Effector memory CD4-positive, alpha-beta T cell (primary cell): ENCODE results near the gene LPCAT4.
"Not testable (repeated sequence)": the region's sequence is repeated elsewhere in the genome, so short reads cannot be mapped to it uniquely, and the experiment has no call there.

Source experiments
- DNase-seq, 3 donors: peaks; one replicate each; pipeline ENCODE4 v3.0.0-alpha.2; 2020
- H3K27ac ChIP-seq: 2 replicates; pipeline ENCODE4 v1.7.0; 2013; ENCODE audit warnings: mild to moderate bottlenecking, low read length, moderate library complexity; ENCODE audit not compliant: insufficient read depth, poor library complexity, severe bottlenecking
- H3K27me3 ChIP-seq: replicated peaks from 2 replicates; pipeline ENCODE4 v1.7.0; 2013; ENCODE audit warnings: mild to moderate bottlenecking, low read length; ENCODE audit not compliant: insufficient read depth, control insufficient read depth, poor library complexity, severe bottlenecking
- H3K36me3 ChIP-seq: 2 replicates; pipeline ENCODE4 v1.7.0; 2013; ENCODE audit warnings: mild to moderate bottlenecking, low read length, moderate library complexity; ENCODE audit not compliant: control insufficient read depth, insufficient read depth
- H3K4me1 ChIP-seq: 2 replicates; pipeline ENCODE4 v1.7.0; 2013; ENCODE audit warnings: low read length, mild to moderate bottlenecking; ENCODE audit not compliant: control insufficient read depth, insufficient read depth, poor library complexity, severe bottlenecking
- H3K4me3 ChIP-seq: 2 replicates; pipeline ENCODE4 v1.7.0; 2013; ENCODE audit warnings: low read length, low read depth, mild to moderate bottlenecking; ENCODE audit not compliant: insufficient read depth, poor library complexity, severe bottlenecking
- H3K9me3 ChIP-seq: 2 replicates; pipeline ENCODE4 v1.7.0; 2013; ENCODE audit warnings: mild to moderate bottlenecking, low read length, moderate library complexity; ENCODE audit not compliant: control insufficient read depth

The LPCAT4 gene

DNA sequence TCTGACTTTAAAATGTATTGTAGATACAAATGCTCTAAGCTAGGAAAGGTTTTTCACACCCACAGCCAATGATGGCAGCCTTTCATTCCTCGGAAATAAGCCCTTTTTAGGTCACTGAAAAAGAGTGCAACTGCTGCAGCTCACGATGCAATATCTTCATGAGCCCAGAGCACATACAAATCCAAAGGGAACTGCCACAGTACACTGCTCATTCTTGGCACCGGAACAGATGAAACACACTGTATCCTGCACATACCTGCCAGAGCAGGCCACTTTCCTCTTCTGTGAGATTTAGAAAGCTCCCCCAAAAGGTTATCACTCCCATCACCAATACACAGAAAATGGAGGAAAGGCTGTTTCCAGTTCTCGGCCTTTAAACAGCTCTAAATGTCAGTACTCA, 13.5 kb upstream of the LPCAT4 start:
- H3K4me1 ChIP-seq, H3K27ac ChIP-seq, H3K27me3 ChIP-seq, H3K9me3 ChIP-seq, H3K4me3 ChIP-seq, DNase-seq, H3K36me3 ChIP-seq: not testable (repeated sequence)

DNA sequence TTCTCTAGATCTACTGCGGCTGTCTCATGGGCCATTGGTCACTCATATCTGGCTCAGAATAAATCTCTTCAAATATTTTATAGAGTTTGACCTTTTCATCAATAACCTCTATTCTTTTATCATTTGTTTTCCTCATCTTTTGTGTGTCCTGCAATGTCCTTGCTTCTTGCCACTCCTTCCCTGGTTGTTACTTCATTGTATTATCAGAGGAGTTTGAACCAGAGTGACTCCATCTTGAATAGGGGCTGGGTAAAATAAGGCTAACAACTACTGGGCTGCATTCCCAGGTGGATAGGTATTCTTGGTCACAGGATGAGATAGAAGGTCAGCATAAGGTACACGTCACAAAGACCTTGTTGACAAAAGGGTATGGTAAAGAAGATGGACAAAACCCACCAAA, 9.9 kb upstream of the LPCAT4 start:
- Histone ChIP-seq H3K9me3 (no peaks in the 10 kb centered on the region), H3K36me3 (no peaks in the 10 kb centered on the region), H3K4me1 (no peaks in the 10 kb centered on the region), H3K4me3 (no peak overlapping the region), H3K27ac (no peak overlapping the region), H3K27me3 (no peaks in the 10 kb centered on the region)
- DNase-seq: no peak

DNA sequence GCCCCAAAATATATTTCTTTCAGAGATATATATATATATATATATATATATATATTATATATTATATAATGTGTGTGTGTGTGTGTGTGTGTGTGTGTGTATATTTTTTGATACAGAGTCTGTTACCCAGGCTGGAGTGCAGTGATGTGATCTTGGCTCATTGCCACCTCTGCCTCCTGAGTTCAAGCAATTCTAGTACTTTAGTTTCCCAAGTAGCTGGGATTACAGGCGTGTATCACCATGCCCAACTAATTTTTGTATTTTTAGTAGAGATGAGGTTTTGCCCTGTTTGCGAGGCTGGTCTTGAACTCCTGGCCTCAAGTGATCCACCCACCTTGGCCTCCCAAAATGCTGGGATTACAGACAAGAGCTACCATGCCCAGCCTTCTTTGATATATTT, 8.5 kb upstream of the LPCAT4 start:
- not testable (repeated sequence) for H3K4me3 ChIP-seq, DNase-seq, H3K27me3 ChIP-seq, H3K27ac ChIP-seq, H3K36me3 ChIP-seq, H3K4me1 ChIP-seq, H3K9me3 ChIP-seq

DNA sequence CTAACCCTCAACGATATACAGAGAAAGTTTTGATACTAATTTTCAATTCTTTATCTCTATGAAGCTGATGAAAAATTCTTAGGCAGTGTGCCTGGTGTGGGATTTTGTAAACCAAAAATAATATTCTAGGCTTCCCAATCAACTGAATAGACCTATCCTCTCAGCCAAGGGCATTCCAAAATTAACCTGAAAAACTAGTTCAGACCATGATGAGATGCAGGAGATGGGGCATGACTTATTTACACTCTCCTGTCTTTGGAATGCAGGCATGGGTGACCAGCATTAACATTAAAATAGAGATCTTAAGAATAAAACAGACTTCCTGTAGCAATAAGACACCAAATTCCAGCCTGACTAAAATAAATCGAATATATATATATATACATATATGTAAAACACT, 7.8 kb upstream of the LPCAT4 start:
- H3K4me1 ChIP-seq: no peaks in the 10 kb centered on the region
- no peaks in the 10 kb centered on the region for H3K36me3 ChIP-seq
- DNase-seq: no peak
- H3K27ac ChIP-seq: no peak overlapping the region
- no peaks in the 10 kb centered on the region for H3K9me3 ChIP-seq
- H3K27me3 ChIP-seq: no peaks in the 10 kb centered on the region
- no peak overlapping the region for H3K4me3 ChIP-seq

DNA sequence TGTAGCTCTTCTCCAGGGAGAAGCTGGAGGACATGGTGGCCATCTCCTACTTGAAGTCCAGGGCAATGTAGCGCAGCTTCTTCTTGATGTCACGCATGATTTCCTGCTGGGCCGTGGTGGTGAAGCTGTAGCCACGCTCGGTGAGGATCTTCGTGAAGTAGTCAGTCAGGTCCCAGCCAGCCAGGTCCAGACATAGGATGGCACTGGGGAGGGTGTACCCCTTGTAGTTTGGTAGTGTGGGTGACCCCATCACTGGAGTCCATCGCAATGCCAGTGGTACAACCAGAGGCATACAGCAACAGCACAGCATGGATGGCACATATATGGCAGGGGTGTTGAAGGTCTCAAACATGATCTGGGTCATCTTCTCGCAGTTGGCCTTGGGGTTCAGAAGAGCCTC, 7.0 kb upstream of the LPCAT4 start:
- Histone ChIP-seq H3K9me3 (no peaks in the 10 kb centered on the region), H3K27ac (no peak overlapping the region), H3K36me3 (no peaks in the 10 kb centered on the region), H3K4me3 (no peak overlapping the region), H3K4me1 (no peaks in the 10 kb centered on the region), H3K27me3 (no peaks in the 10 kb centered on the region)
- no peak for DNase-seq

DNA sequence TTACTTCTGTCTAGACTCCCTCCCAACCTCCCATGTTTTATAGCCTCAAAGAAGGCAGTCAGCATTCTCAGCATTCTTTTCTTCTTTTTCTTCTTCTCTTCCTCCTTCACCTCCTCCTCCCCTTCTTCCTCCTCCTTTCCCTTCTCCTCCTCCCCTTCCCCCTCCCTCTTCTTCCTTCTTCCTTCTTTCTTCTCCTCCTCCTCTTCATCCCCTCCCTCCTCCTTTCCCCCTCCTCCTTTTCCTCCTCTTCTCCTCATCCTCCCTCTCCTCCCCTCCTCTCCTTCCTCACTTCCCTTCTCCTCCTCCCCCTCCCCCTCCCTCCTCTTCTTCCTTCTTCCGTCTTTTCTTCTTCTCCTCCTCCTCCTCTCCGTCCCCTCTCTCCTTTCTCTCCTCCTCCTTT, 3.6 kb upstream of the LPCAT4 start:
- no peak for DNase-seq
- H3K4me1 ChIP-seq: peaks cover 11% of the 10 kb centered on the region

DNA sequence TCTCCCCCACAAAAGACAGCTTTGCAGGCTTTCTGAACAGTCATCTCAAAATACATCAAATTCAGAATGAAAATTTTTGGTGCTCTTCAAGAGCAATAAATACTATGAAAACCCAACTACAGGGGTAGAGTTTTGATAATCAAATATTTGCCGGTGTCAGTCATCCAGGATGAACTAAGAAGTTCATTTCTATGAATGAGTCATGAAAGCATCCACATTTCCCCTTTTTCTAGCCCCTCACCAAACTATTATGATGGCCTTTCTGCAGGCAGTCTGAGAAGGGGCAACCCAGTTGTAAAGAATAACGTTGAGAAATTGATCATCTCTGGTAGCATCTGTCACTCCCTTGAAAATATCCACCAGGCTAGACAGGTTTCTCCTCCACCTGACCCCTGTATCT, 3.1 kb upstream of the LPCAT4 start:
- Histone ChIP-seq H3K36me3 (no peaks in the 10 kb centered on the region), H3K4me1 (peaks cover 16% of the 10 kb centered on the region), H3K4me3 (no peak overlapping the region), H3K27me3 (no peaks in the 10 kb centered on the region), H3K27ac (no peak overlapping the region), H3K9me3 (no peaks in the 10 kb centered on the region)
- no peak for DNase-seq

More for the DNA sequence above, 3.6 kb upstream of the LPCAT4 start:
- Histone ChIP-seq H3K36me3 (no peaks in the 10 kb centered on the region), H3K27me3 (no peaks in the 10 kb centered on the region), H3K4me3 (no peak overlapping the region), H3K27ac (no peak overlapping the region), H3K9me3 (no peaks in the 10 kb centered on the region)

DNA sequence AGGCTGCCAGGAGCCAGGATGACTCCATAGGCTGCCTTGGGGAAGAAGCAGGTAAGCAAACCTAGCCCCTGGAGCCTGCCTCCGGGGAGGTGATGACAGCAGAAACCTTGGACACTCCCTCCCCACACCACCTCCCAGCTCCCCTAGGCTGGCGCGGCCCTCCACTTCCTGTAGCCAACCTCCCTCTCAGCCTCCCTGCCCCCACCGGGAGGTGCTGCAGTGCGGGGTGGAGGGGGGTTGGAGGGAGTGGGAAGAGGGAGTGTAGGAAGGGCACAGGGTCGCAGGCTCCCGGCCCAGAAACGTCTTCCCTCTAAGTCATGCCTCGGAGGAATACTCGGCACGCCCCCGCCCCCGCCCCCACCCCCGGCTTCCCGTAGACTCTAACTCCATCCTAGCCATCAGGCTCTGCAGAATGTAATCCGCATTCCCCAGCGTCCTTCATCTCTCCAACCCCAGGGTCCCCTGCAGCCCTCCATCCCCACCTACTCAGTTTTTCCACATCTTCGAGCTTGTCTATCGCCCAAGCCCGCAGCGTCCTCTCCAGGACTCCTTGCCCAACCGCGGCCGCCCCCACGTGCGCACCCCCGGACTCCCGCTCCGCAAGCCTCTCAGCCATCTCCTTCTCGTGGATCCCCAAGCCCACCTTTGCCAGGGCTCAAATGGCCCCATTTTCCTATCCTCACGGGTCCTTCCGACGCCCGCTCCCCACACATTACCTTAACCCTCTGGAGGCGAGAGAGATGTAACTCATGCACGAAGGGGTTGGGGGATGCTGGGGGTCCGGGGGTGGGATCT, 528 bp downstream of the LPCAT4 start:
- DNase-seq: peak; percentile 20 to 41 (median 25)
- H3K9me3 ChIP-seq: no peaks in the 10 kb centered on the region
- H3K36me3 ChIP-seq: peaks cover 17% of the 10 kb centered on the region
- H3K27ac ChIP-seq: peak overlapping the region; percentile 90
- H3K4me1 ChIP-seq: peaks cover 19% of the 10 kb centered on the region
- no peaks in the 10 kb centered on the region for H3K27me3 ChIP-seq
- H3K4me3 ChIP-seq: peak overlapping the region; percentile 89

DNA sequence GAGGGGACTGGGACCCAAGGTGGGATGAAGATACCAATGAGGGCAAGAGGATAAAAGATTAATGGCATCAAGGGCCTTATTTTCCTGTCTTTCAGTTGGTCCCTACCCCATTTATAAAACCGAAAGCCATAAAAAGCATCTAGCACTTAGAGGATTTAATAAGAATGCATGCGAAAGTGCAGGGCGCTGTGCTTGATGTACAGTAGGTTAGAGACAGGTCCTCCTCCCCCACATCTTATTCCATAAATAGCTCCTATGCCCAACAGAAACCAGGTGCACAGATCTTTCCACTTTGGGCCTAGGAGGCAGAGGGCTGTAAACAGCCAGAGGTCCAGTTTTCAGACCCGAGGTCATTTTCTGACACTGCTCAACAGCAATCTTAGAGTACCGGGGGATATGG, 1.2 kb downstream of the LPCAT4 start:
- Histone ChIP-seq H3K9me3 (no peaks in the 10 kb centered on the region), H3K4me1 (peaks cover 19% of the 10 kb centered on the region), H3K4me3 (peak overlapping the region; percentile 89), H3K27ac (peak overlapping the region; percentile 38), H3K36me3 (peaks cover 24% of the 10 kb centered on the region), H3K27me3 (no peaks in the 10 kb centered on the region)
- no peak for DNase-seq

DNA sequence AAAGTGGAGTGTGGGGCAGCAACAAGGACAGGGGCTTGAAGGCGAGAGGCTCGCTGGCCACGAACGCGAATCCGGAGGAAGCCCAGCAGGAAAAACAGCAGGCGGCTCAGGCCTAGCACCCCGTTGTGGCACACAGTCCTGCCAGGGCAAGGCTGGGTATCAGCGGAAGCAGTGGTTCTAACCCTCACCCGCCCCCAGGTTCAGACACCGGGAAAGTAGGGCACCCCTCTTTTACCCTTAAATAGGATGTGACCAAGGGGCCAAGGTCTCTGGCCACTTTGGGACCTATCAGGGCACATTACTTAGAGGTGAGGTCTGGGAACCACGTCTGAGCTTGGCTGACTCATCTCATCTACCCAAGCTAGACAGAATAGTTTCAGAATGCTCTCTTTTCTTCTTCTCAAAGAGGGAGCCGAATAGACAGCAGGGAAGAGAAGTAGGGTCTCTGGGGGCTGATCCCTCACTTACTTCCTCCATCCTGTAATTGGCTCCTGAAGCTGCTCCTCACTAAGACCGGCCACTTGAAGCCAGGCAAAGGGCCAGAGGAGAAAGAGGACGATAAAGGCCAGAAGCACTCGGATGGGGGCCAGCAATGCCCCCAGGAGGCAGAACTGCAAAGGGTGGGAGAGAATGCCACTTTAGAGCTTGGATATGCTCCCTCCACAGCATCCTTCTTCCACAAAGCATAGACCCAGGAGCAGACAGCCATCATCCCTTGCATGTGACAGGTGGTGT, 1.7 kb downstream of the LPCAT4 start:
- no peak overlapping the region for H3K4me3 ChIP-seq
- peaks cover 28% of the 10 kb centered on the region for H3K36me3 ChIP-seq
- peaks cover 19% of the 10 kb centered on the region for H3K4me1 ChIP-seq
- H3K27me3 ChIP-seq: no peaks in the 10 kb centered on the region
- H3K9me3 ChIP-seq: no peaks in the 10 kb centered on the region
- DNase-seq: peak in 1 of 3 donors; percentile 41
- peak overlapping the region; percentile 38 for H3K27ac ChIP-seq
